ENCODE results near the gene FLACC1. TPM values are rescaled to one million over a fixed set of nuclear protein-coding genes. Genes with fewer than 3 reads are reported as not detected.
A peak's percentile ranks its signal among the peaks of the same experiment; 100 is the strongest.
"Not testable (repeated sequence)": the region's sequence is repeated elsewhere in the genome, so short reads cannot be mapped to it uniquely, and the experiment has no call there.

The FLACC1 gene
- total and polyA plus RNA-seq, 5 experiments from 2014 or later = 1.6 to 8.4 (median 1.9) TPM

DNA sequence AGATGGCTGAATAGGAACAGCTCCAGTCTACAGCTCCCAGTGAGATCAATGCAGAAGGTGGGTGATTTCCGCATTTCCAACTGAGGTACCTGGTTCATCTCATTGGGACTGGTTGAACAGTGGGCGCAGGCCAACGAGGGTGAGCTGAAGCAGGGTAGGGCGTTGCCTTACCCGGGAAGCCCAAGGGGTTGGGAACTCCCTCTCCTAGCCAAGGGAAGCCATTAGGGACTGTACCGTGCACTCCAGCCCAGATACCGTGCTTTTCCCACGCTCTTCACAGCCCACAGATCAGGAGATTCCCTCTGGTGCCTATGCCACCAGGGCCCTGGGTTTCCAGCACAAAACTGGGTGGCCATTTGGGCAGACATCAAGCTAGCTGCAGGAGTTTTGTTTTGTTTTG lies 12.2 kb upstream of the FLACC1 start:
- DNase-seq, ATAC-seq, H3K27me3 Mint-ChIP-seq, H3K4me3 Mint-ChIP-seq: not testable (repeated sequence)
- POLR2A ChIA-PET = interaction anchor here (1.0 kb wide), 1 partner anchor 136 kb away, joined by 3 read pairs; no protein-coding TSS in a partner anchor
- Mint-ChIP-seq H3K9me3 (peaks cover 0 to 23% (median 16%) of the 10 kb centered on the region in 9 donors), H3K4me1 (peaks cover 6 to 20% (median 18%) of the 10 kb centered on the region in 4 donors), H3K36me3 (peaks cover 13 to 60% (median 59%) of the 10 kb centered on the region in 3 donors), H3K27ac (peak overlapping the region in 1 of 10 donors; percentile 45)

DNA sequence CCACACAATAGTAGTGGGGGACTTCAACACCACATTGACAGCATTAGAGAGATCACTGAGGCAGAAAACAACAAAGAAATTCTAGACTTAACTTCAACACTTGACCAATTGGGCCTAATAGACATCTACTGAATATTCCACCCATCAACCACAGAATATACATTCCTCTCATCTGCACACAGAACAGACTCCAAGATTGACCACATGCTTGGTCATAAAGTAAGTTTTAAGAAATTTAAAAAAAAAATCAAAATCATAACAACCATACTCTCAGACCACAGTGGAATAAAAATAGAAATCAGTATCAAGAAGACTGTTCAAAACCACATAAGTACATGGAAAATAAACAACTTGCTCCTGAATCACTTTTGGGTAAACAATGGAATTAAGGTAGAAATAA lies 9.0 kb upstream of the FLACC1 start:
- no peak overlapping the region for H3K4me3 Mint-ChIP-seq
- H3K36me3 Mint-ChIP-seq = peaks cover 13 to 44% (median 35%) of the 10 kb centered on the region in 3 donors
- ATAC-seq (no peak), DNase-seq (no peak)
- peak overlapping the region in 1 of 10 donors; percentile 17 for H3K27ac Mint-ChIP-seq
- no peaks in the 10 kb centered on the region for H3K27me3 Mint-ChIP-seq
- peaks cover 0 to 23% (median 16%) of the 10 kb centered on the region in 9 donors for H3K9me3 Mint-ChIP-seq
- peaks cover 9 to 28% (median 25%) of the 10 kb centered on the region in 4 donors for H3K4me1 Mint-ChIP-seq
- POLR2A ChIA-PET = no interaction called here

DNA sequence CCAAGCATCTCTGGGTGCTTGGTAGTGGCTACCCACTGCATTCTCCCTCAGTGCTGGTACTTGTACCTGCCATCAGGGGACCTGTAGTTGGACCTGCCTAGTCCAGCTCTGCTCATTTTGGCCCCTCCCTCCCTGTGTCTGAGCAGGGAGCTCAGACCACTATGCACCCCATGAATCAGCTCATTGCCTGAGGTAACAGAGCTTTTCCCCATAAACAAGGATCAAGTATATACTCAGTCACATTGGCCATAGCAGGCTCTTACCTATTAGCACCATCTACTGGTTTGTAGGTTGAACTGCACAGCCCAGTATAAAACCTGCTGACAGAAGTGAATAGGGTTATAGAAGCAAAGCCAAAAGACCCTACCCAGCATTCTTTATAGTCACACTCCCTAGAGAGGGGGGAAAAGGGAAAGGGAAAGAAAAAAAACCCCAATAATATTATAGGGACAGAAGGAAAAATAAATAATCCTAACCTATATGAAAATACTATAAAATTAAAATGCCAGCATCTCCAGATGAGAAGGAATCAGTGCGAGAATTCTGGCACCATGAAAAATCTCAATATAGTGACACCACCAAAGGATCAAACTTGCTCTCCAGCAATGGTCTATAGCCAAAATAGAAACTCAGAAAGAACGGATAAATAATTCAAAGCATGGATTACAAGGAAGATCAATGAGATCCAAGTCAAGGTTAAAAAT lies 6.9 kb upstream of the FLACC1 start:
- Mint-ChIP-seq H3K36me3 (peaks cover 17 to 40% (median 27%) of the 10 kb centered on the region in 3 donors), H3K27me3 (no peaks in the 10 kb centered on the region), H3K27ac (peak overlapping the region in 7 of 10 donors; percentile 6 to 92 (median 56)), H3K9me3 (peaks cover 0 to 23% (median 16%) of the 10 kb centered on the region in 9 donors), H3K4me1 (peaks cover 9 to 39% (median 32%) of the 10 kb centered on the region in 4 donors), H3K4me3 (peak overlapping the region in 5 of 10 donors; percentile 26 to 65 (median 49))
- DNase-seq = peak in 8 of 10 donors; percentile 11 to 67 (median 50)
- POLR2A ChIA-PET = interaction anchor here (0.9 to 1.4 kb wide), 5 partner anchors 106 to 131 kb away, joined by 3 to 14 read pairs (median 4); no protein-coding TSS in a partner anchor
- peak; percentile 91 to 92 for ATAC-seq

DNA sequence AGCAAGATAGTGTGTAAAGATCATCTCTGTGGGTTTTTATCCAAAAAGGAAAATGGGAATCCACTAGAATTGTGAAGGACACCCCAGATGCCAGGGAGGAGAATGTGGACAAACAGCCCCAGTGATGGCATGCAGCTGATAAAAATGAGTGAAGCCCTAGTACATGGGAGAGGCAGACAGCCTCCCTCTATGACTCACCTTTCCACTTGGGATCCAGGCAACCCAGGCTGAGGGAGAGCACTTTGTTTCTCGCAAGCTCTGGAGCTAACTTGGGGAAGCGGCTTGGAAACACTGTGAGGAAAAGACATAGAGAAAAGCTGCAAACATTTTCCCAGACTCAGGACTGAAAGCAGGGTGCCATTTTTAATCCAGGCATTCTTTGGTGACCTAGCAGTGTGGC lies 5.3 kb upstream of the FLACC1 start:
- H3K27ac Mint-ChIP-seq = peak overlapping the region in 3 of 10 donors; percentile 15 to 52 (median 26)
- H3K9me3 Mint-ChIP-seq = peaks cover 0 to 12% (median 9%) of the 10 kb centered on the region in 9 donors
- peaks cover 16 to 27% (median 20%) of the 10 kb centered on the region in 3 donors for H3K36me3 Mint-ChIP-seq
- H3K27me3 Mint-ChIP-seq = no peaks in the 10 kb centered on the region
- ATAC-seq (no peak), DNase-seq (no peak)
- no peak overlapping the region for H3K4me3 Mint-ChIP-seq
- POLR2A ChIA-PET = interaction anchor here (0.6 to 1.1 kb wide), 2 partner anchors 117 to 129 kb away, joined by 4 read pairs; no protein-coding TSS in a partner anchor
- peaks cover 13 to 42% (median 32%) of the 10 kb centered on the region in 4 donors for H3K4me1 Mint-ChIP-seq

DNA sequence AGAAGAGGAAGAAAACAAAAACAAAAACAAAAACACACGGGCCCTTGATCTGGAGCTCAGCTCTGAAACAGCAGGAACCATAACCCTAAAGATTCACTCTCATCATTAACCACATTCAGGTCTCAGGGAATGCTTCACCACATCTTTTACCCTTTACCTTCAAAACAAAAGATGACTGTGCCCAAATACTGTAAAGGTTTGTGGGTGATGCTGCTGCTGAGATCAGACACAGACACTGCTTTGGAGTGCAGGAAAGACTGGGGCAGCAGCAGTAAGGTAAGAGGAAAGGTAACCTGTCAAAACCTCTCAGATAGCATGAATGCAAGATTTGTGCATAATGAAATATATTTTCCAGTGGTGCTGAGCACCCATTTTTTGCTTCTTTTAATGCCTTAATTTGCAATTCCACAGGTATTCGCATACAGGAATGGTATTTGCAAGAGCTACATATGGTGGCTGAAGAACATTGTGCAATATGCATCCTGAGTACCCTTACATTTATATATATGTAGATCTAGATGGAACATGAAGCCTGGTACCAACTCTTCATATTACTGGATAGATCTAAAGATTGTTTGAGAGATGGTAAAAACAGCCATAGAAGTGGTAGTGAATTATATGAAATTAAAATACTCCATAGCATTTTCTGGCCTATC lies 4.1 kb upstream of the FLACC1 start:
- peak in 2 of 10 donors; percentile 6 to 25 for DNase-seq
- Mint-ChIP-seq H3K4me3 (peak overlapping the region in 1 of 10 donors; percentile 14), H3K36me3 (peaks cover 6 to 15% (median 11%) of the 10 kb centered on the region in 3 donors), H3K27ac (peak overlapping the region in 6 of 10 donors; percentile 19 to 80 (median 76)), H3K4me1 (peaks cover 13 to 38% (median 32%) of the 10 kb centered on the region in 4 donors), H3K27me3 (no peaks in the 10 kb centered on the region), H3K9me3 (peaks cover 0 to 2% (median 0%) of the 10 kb centered on the region in 9 donors)
- POLR2A ChIA-PET = interaction anchor here (0.9 to 2.1 kb wide), 3 partner anchors 99 to 127 kb away, joined by 3 to 4 read pairs (median 4); partner anchors contain the start of gene CASP8
- ATAC-seq = peak; percentile 41 to 54

DNA sequence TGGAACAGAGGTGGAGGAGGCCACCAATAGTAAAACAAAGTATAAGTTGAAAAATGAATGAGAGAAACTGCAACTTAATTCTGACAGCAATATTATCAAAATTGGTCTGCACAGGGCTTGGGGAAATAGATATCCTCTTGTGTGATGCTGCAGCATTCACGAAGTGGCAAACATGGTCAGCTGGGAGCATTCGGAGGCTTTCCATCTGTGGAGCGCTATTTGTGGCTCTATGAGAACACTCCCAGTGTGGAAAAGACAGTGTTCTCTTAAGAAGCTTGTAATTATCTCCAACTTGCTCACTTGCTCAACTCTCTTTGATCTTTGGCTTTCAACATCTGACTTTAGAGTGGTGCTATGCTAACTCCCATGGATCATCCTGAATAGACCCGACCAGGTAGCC lies 3.1 kb upstream of the FLACC1 start:
- peak overlapping the region in 2 of 10 donors; percentile 6 to 40 for H3K27ac Mint-ChIP-seq
- H3K36me3 Mint-ChIP-seq = peaks cover 6 to 15% (median 11%) of the 10 kb centered on the region in 3 donors
- peaks cover 0 to 1% (median 0%) of the 10 kb centered on the region in 9 donors for H3K9me3 Mint-ChIP-seq
- DNase-seq (no peak), ATAC-seq (no peak)
- no peak overlapping the region for H3K4me3 Mint-ChIP-seq
- H3K27me3 Mint-ChIP-seq = no peaks in the 10 kb centered on the region
- H3K4me1 Mint-ChIP-seq = peaks cover 13 to 38% (median 32%) of the 10 kb centered on the region in 4 donors
- POLR2A ChIA-PET = interaction anchor here (0.6 to 2.1 kb wide), 3 partner anchors 95 to 126 kb away, joined by 4 read pairs; partner anchors contain the start of gene CASP8

DNA sequence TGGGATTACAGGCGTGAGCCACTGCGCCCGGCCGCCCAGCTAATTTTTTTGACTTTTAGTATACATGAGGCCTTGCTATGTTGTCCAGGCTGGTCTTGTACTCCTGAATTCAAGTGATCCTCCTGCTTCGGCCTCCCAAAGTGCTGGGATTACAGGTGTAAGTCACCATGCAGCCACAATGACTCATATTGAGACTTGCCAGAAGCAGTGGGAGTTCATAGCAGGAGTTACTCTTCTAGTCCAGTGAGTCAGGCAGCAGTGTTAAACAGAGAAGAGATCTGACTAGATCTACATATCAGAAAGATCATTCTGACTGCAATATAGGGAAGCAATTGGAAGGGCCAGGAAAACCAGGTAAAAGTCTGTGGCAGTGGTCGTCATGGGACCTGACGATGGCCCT lies 1.5 kb upstream of the FLACC1 start:
- H3K27ac Mint-ChIP-seq = peak overlapping the region in 1 of 10 donors; percentile 12
- H3K36me3 Mint-ChIP-seq = peaks cover 6 to 14% (median 11%) of the 10 kb centered on the region in 3 donors
- ATAC-seq (no peak), DNase-seq (no peak)
- no peaks in the 10 kb centered on the region for H3K9me3 Mint-ChIP-seq
- POLR2A ChIA-PET = interaction anchor here (0.8 kb wide), 1 partner anchor 13 kb away, joined by 3 read pairs; no protein-coding TSS in a partner anchor
- H3K27me3 Mint-ChIP-seq = no peaks in the 10 kb centered on the region
- peaks cover 7 to 34% (median 26%) of the 10 kb centered on the region in 4 donors for H3K4me1 Mint-ChIP-seq
- no peak overlapping the region for H3K4me3 Mint-ChIP-seq

DNA sequence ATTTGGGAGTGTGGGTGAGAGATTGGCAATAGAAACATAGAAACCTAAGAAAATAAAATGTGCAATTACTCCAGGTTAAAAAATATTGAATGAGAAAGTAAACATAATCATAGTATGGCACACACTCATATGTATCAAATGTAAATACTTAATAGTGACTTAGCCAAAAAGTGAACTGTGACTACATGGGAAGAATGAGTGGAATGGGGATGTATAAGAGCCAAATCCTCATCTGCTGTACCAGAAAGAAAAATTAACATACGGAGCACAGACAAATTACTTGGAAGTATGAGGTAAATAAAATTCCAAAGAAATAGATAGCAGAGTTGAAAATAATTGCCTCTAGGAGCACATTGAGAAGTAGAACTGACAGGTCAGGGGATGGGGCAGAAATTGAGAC lies 4.0 kb downstream of the FLACC1 start:
- Mint-ChIP-seq H3K4me1 (no peaks in the 10 kb centered on the region), H3K27ac (peak overlapping the region in 3 of 10 donors; percentile 4 to 6 (median 5)), H3K27me3 (no peaks in the 10 kb centered on the region), H3K36me3 (peaks cover 0 to 25% (median 19%) of the 10 kb centered on the region in 3 donors), H3K4me3 (no peak overlapping the region), H3K9me3 (no peaks in the 10 kb centered on the region)
- DNase-seq (no peak), ATAC-seq (no peak)
- POLR2A ChIA-PET = no interaction called here

DNA sequence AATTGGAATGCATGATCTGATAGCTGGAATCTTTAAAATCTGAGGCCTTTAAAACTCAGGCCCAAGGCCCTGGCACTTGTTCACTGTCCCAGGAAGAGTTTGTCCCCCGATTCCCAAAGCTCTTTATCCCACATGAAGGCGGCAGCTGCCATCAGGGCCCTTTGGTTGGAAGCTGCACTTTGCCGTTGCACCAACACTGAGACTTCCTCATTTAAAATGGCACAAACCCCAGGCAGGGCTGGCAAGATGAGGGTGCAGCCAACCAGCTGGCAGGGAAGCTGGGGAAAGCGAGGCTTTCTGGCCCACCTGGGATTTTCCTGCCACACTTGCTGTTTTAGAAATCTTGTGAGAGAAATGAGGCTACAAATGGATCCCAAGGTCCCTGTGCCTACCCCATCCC lies 6.3 kb downstream of the FLACC1 start:
- DNase-seq (no peak), ATAC-seq (no peak)
- peaks cover 0 to 32% (median 22%) of the 10 kb centered on the region in 3 donors for H3K36me3 Mint-ChIP-seq
- no peak overlapping the region for H3K27ac Mint-ChIP-seq
- no peaks in the 10 kb centered on the region for H3K9me3 Mint-ChIP-seq
- H3K4me1 Mint-ChIP-seq = peaks cover 0 to 2% (median 0%) of the 10 kb centered on the region in 4 donors
- POLR2A ChIA-PET = no interaction called here
- H3K27me3 Mint-ChIP-seq = no peaks in the 10 kb centered on the region
- H3K4me3 Mint-ChIP-seq = no peak overlapping the region

DNA sequence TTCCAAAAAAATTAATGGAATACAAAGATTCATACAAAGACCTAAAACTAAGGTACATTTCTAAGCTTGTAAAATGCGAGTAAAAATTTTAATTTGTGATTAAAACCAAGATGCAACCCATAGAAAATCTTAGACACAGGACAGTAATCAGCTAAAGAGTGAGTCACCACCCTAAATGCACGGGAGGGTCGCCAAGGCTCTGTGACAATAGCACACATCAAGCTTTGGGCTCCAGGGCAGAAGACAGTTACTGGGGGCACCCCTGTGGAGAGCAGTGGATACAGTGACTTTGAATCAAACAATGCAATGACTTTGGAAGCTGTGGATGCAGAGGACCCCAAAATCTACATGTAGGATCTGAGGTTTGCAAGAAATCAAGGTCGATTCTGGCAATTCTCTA lies 7.5 kb downstream of the FLACC1 start:
- peak overlapping the region in 1 of 10 donors; percentile 7 for H3K27ac Mint-ChIP-seq
- no peak overlapping the region for H3K4me3 Mint-ChIP-seq
- H3K4me1 Mint-ChIP-seq = peaks cover 0 to 3% (median 0%) of the 10 kb centered on the region in 4 donors
- no peaks in the 10 kb centered on the region for H3K27me3 Mint-ChIP-seq
- H3K9me3 Mint-ChIP-seq = no peaks in the 10 kb centered on the region
- peaks cover 0 to 41% (median 24%) of the 10 kb centered on the region in 3 donors for H3K36me3 Mint-ChIP-seq
- no peak for DNase-seq
- POLR2A ChIA-PET = no interaction called here
- ATAC-seq = no peak

DNA sequence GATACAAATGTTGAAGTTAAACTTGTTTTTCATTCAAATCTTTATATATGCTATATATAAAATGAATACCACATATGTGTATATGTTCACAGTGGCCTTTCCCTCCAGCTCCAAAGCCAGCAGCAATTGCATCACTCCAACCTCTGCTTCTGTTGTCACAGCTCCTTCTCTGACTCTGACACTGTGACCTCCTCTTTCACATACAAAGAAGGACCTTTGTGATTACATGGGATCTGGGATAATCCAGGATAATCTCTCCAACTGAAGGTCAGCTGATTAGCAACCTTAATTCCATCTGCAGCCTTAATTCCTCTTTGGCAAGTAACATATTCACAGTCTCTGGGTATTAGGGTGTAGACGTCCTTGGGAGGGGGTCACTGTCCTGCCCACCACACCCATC lies 8.4 kb downstream of the FLACC1 start:
- Mint-ChIP-seq H3K36me3 (peaks cover 0 to 49% (median 27%) of the 10 kb centered on the region in 3 donors), H3K4me1 (peaks cover 0 to 4% (median 0%) of the 10 kb centered on the region in 4 donors), H3K9me3 (no peaks in the 10 kb centered on the region), H3K27me3 (no peaks in the 10 kb centered on the region), H3K27ac (no peak overlapping the region), H3K4me3 (no peak overlapping the region)
- DNase-seq (no peak), ATAC-seq (no peak)
- POLR2A ChIA-PET = no interaction called here

DNA sequence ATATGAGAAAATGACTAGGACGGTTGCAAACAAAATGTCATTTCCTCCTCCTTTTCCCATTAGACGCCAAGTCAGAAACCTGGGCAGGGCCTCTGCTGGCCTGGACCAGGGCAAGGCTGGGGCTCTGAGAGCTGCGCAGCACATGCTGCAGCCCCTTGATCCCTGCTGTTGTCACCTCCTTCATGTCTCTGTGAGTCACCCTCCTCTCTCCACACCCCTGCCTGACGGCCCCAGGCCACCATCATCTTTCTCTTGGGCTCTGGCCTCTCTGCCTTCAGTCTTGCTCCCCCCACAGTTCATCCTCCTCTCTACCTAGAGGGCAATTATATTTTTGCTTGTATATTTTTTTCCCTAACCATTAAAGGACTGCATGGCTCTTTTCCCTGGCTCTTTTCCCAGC lies 10.0 kb downstream of the FLACC1 start:
- peaks cover 0 to 4% (median 0%) of the 10 kb centered on the region in 4 donors for H3K4me1 Mint-ChIP-seq
- H3K27me3 Mint-ChIP-seq = no peaks in the 10 kb centered on the region
- H3K4me3 Mint-ChIP-seq = no peak overlapping the region
- ATAC-seq = no peak
- POLR2A ChIA-PET = no interaction called here
- no peak for DNase-seq
- H3K27ac Mint-ChIP-seq = no peak overlapping the region
- H3K36me3 Mint-ChIP-seq = peaks cover 8 to 64% (median 41%) of the 10 kb centered on the region in 3 donors
- H3K9me3 Mint-ChIP-seq = no peaks in the 10 kb centered on the region

Data from naive thymus-derived CD8-positive, alpha-beta T cell (primary cell).